ENCODE data around the gene ZPLD1.
A peak's percentile ranks its signal among the peaks of the same experiment; 100 is the strongest.

ZPLD1 gene

DNA sequence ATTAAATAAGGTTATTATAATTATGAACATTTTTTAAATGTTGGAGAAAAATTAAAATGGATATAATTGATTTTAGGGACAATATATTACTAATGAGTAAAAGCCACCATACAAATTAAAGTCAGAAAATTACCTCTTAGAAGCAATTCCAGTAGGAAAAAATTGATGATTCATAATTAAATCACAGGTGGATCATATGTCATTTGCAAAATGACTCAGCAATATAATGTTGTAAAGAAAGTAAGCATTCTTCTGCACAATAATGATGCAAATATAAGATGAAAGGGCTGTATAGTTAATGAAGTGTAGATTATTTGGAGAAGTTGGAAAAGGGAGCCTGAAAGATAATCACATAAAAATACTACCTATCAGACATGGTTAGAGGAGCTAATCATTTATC is 25.8 kb downstream of the ZPLD1 start:
- Histone ChIP-seq H3K36me3 (ENCODE audit: insufficient read depth, low read length) (no peaks in the 10 kb centered on the region), H2AFZ (ENCODE audit: low read length, unreplicated experiment) (no peak overlapping the region), H3K4me1 (ENCODE audit: control insufficient read depth, insufficient read depth, low read length, unreplicated experiment) (peaks cover 4% of the 10 kb centered on the region), H3K4me3 (ENCODE audit: low read depth, low read length) (peak overlapping the region; percentile 69; the same call in 1 of the 2 replicates), H3K27ac (ENCODE audit: low read depth, low read length) (no peak overlapping the region), H3K79me2 (ENCODE audit: control insufficient read depth, insufficient read depth, low read length, unreplicated experiment) (no peaks in the 10 kb centered on the region), H3K27me3 (ENCODE audit: insufficient read depth, low read length) (peaks cover 16% of the 10 kb centered on the region)

DNA sequence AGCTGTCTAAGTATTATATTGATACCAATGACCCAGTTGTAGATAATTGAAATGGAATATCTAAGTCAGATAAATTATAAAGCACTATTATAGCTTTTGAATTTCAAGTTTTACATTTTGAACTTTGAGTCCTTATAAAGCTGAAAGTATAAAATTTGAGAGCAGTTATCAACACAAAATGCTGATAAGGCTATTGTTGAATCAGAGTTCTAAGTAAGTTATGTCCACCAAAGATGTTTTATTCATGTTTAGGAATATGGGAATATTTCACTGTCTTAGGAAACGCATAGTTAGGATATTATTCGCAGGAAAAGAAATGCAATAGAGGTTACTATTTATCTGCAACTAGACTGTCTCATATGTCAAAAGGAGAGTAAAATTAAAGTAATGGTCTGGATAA is 29.4 kb downstream of the ZPLD1 start:
- Histone ChIP-seq H3K27ac (ENCODE audit: low read depth, low read length) (no peak overlapping the region), H3K36me3 (ENCODE audit: insufficient read depth, low read length) (no peaks in the 10 kb centered on the region)

DNA sequence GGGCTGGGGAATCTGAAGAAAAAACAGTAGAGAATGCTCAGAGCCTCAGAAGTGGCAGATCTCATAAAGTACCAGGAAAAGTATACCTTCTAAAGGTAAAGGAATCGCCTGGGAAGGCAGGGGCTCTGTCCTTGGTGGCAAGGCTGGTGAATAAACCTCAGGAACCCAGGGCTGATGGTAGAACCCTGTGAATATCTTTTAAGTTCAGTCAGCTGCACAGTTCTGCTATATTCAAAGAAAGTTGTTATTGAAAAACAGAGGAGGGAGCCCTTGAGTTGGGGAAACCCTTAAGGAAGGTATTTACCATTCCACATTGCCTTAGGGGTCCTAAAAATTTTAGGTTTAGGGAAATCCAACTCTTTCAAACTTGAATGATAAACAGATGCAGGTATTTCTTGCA is 31.2 kb downstream of the ZPLD1 start:
- no peaks in the 10 kb centered on the region for H3K4me1 ChIP-seq (ENCODE audit: control insufficient read depth, insufficient read depth, low read length, unreplicated experiment)
- no peak overlapping the region for H2AFZ ChIP-seq (ENCODE audit: low read length, unreplicated experiment)
- H3K27me3 ChIP-seq (ENCODE audit: insufficient read depth, low read length): peaks cover 52% of the 10 kb centered on the region
- no peaks in the 10 kb centered on the region for H3K79me2 ChIP-seq (ENCODE audit: control insufficient read depth, insufficient read depth, low read length, unreplicated experiment)
- H3K27ac ChIP-seq (ENCODE audit: low read depth, low read length): no peak overlapping the region
- H3K4me3 ChIP-seq (ENCODE audit: low read depth, low read length): no peak overlapping the region
- no peaks in the 10 kb centered on the region for H3K36me3 ChIP-seq (ENCODE audit: insufficient read depth, low read length)

More for the DNA sequence above, 29.4 kb downstream of the ZPLD1 start:
- Histone ChIP-seq H2AFZ (ENCODE audit: low read length, unreplicated experiment) (no peak overlapping the region), H3K4me1 (ENCODE audit: control insufficient read depth, insufficient read depth, low read length, unreplicated experiment) (peaks cover 4% of the 10 kb centered on the region), H3K79me2 (ENCODE audit: control insufficient read depth, insufficient read depth, low read length, unreplicated experiment) (no peaks in the 10 kb centered on the region), H3K27me3 (ENCODE audit: insufficient read depth, low read length) (peaks cover 49% of the 10 kb centered on the region), H3K4me3 (ENCODE audit: low read depth, low read length) (no peak overlapping the region)

DNA sequence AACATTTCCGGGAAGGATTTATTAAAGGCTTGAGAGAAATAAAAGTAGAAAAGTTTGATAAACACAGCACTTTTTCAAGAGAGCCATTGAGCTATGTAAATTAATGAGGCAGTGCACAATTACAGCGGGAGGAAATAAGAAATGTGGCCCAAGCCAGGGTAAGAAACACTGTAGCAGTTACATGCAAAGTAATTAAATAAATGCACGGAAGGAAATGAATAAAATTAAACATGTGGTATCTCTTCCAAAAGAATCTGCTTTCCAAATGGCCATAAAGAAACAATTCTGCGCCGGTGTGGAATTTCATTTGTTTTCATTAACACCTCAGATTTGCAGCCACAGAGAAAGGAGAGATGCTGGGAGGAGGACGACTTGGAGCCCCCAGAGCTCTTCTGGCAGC is 35.3 kb downstream of the ZPLD1 start:
- H3K36me3 ChIP-seq (ENCODE audit: insufficient read depth, low read length): no peaks in the 10 kb centered on the region
- H3K4me3 ChIP-seq (ENCODE audit: low read depth, low read length): no peak overlapping the region
- H3K4me1 ChIP-seq (ENCODE audit: control insufficient read depth, insufficient read depth, low read length, unreplicated experiment): no peaks in the 10 kb centered on the region
- H2AFZ ChIP-seq (ENCODE audit: low read length, unreplicated experiment): no peak overlapping the region
- peaks cover 40% of the 10 kb centered on the region for H3K27me3 ChIP-seq (ENCODE audit: insufficient read depth, low read length)
- no peaks in the 10 kb centered on the region for H3K79me2 ChIP-seq (ENCODE audit: control insufficient read depth, insufficient read depth, low read length, unreplicated experiment)
- H3K27ac ChIP-seq (ENCODE audit: low read depth, low read length): no peak overlapping the region

DNA sequence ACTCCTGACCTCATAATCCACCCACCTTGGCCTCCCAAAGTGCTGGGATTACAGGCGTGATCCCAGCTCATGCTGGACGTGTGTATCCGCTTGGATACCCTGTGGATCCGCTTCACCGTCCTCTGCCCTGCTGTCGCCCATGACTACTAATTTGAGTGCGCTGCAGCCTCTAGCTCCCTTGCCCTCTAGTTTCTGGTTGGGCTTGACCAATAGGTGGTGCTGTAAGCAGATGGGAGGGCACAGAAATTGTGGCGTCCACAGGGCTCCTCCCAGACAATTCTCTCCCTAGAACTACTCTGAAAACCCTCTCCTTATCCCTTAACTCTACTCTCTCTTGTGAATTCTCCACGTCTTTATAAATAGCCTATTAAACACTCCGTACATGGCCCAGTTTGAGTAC is 36.2 kb downstream of the ZPLD1 start:
- Histone ChIP-seq H2AFZ (ENCODE audit: low read length, unreplicated experiment) (no peak overlapping the region), H3K4me1 (ENCODE audit: control insufficient read depth, insufficient read depth, low read length, unreplicated experiment) (no peaks in the 10 kb centered on the region), H3K27ac (ENCODE audit: low read depth, low read length) (no peak overlapping the region), H3K36me3 (ENCODE audit: insufficient read depth, low read length) (no peaks in the 10 kb centered on the region), H3K79me2 (ENCODE audit: control insufficient read depth, insufficient read depth, low read length, unreplicated experiment) (no peaks in the 10 kb centered on the region), H3K27me3 (ENCODE audit: insufficient read depth, low read length) (peaks cover 32% of the 10 kb centered on the region), H3K4me3 (ENCODE audit: low read depth, low read length) (no peak overlapping the region)

DNA sequence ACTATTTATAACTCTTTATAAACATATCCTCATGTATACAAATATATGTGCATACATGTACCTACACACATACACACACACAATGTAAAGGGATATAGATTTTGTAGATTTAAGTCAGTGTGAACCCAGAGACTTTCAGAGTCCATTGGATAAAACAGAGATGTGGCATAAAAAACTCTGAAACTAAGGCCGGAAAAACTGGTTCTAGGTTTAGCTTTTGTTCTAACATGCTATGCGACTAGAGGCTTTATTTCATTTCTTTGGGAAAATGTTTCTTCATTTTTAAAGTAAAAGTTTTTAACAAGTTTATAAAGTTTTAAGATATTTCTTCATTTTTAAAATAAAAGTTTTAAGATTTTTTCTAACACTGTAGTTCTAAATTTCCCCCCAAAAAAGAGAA is 36.7 kb downstream of the ZPLD1 start:
- Histone ChIP-seq H3K36me3 (ENCODE audit: insufficient read depth, low read length) (no peaks in the 10 kb centered on the region), H2AFZ (ENCODE audit: low read length, unreplicated experiment) (no peak overlapping the region), H3K27me3 (ENCODE audit: insufficient read depth, low read length) (peaks cover 28% of the 10 kb centered on the region)

DNA sequence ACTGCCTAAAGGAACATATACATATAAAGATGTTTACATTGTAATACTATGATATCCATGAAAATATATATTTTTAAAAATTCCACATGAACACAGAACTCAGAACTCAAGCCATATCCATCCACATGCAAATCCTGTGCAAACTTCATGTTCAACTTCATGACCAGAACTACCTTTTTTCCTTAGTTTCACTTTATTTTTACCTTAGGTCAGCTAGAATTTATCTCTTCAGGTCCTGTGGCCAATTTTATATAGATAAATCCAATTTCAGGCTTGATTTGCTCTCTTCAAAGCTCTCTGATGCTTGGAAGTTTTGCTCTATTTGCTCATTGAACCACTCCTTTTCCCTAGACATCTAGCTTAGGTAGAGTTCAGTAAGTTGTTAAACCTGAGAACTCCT is 38.8 kb downstream of the ZPLD1 start:
- H3K27ac ChIP-seq (ENCODE audit: low read depth, low read length): no peak overlapping the region
- no peak overlapping the region for H2AFZ ChIP-seq (ENCODE audit: low read length, unreplicated experiment)
- H3K4me3 ChIP-seq (ENCODE audit: low read depth, low read length): no peak overlapping the region
- peaks cover 29% of the 10 kb centered on the region for H3K27me3 ChIP-seq (ENCODE audit: insufficient read depth, low read length)
- H3K36me3 ChIP-seq (ENCODE audit: insufficient read depth, low read length): no peaks in the 10 kb centered on the region
- no peaks in the 10 kb centered on the region for H3K4me1 ChIP-seq (ENCODE audit: control insufficient read depth, insufficient read depth, low read length, unreplicated experiment)
- H3K79me2 ChIP-seq (ENCODE audit: control insufficient read depth, insufficient read depth, low read length, unreplicated experiment): no peaks in the 10 kb centered on the region

More for the DNA sequence above, 36.7 kb downstream of the ZPLD1 start:
- no peak overlapping the region for H3K4me3 ChIP-seq (ENCODE audit: low read depth, low read length)
- H3K27ac ChIP-seq (ENCODE audit: low read depth, low read length): no peak overlapping the region
- no peaks in the 10 kb centered on the region for H3K4me1 ChIP-seq (ENCODE audit: control insufficient read depth, insufficient read depth, low read length, unreplicated experiment)
- no peaks in the 10 kb centered on the region for H3K79me2 ChIP-seq (ENCODE audit: control insufficient read depth, insufficient read depth, low read length, unreplicated experiment)

DNA sequence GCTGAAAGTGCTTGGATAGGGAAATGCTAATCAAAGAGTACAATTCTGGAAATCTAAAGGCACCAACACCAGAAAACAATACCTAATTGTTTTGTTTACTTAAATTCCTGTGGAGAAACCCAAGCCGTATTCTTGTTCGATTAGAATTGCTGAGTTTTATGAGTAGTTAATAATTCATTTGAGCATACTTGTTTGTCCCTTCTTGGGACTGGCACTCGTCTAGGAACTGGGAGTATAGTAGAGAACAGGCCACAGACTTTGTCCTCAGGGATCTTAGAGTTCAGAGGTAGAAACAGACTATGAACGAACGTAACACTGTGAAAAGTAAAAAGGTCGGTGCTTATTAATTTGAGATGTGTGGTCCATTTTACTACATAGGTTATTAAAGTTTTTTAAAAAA is 39.4 kb downstream of the ZPLD1 start:
- Histone ChIP-seq H3K4me3 (ENCODE audit: low read depth, low read length) (no peak overlapping the region), H3K27ac (ENCODE audit: low read depth, low read length) (no peak overlapping the region), H3K4me1 (ENCODE audit: control insufficient read depth, insufficient read depth, low read length, unreplicated experiment) (no peaks in the 10 kb centered on the region), H3K27me3 (ENCODE audit: insufficient read depth, low read length) (peaks cover 28% of the 10 kb centered on the region), H3K79me2 (ENCODE audit: control insufficient read depth, insufficient read depth, low read length, unreplicated experiment) (no peaks in the 10 kb centered on the region), H3K36me3 (ENCODE audit: insufficient read depth, low read length) (no peaks in the 10 kb centered on the region), H2AFZ (ENCODE audit: low read length, unreplicated experiment) (no peak overlapping the region)

DNA sequence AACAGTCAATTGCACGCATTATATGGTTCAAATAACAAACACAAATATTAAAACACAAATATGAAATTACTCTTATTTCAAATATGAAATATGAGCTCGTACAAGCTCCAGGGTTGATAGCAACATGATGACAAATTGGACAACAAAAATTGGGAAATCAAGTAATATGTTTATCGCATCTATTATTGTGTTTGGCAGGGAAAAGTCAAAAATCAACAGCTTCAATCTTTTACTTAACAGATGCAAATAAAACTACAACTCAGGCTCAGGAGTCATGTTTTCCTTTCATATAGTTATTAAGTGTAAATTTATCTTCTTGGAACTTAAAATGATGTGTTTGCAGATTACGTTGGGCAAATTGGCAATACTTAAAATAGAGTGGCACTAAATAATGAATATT is 41.4 kb downstream of the ZPLD1 start:
- Histone ChIP-seq H3K4me1 (ENCODE audit: control insufficient read depth, insufficient read depth, low read length, unreplicated experiment) (no peaks in the 10 kb centered on the region), H3K79me2 (ENCODE audit: control insufficient read depth, insufficient read depth, low read length, unreplicated experiment) (no peaks in the 10 kb centered on the region), H2AFZ (ENCODE audit: low read length, unreplicated experiment) (no peak overlapping the region), H3K27me3 (ENCODE audit: insufficient read depth, low read length) (peaks cover 41% of the 10 kb centered on the region), H3K36me3 (ENCODE audit: insufficient read depth, low read length) (no peaks in the 10 kb centered on the region), H3K27ac (ENCODE audit: low read depth, low read length) (no peak overlapping the region), H3K4me3 (ENCODE audit: low read depth, low read length) (no peak overlapping the region)

DNA sequence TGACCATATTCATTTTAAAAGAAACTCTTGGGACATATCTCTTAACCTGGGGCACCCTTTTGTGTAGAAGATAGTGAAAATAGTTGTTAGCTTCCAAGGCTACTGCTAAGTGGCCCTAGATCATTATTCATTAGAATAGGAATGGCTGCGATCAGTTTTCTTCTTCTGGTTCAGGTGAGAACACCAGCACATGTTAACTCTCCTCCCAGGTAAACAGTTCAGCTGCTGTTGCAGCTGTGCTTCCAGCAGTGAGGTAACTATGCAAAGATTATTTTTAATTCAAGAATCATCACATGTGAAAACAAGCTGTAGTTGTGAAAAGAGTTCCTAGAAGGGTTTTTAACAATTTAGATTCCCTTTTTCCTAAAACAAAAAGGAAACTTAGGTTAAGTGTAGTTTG is 43.3 kb downstream of the ZPLD1 start:
- no peak overlapping the region for H2AFZ ChIP-seq (ENCODE audit: low read length, unreplicated experiment)
- H3K27ac ChIP-seq (ENCODE audit: low read depth, low read length): no peak overlapping the region
- H3K79me2 ChIP-seq (ENCODE audit: control insufficient read depth, insufficient read depth, low read length, unreplicated experiment): no peaks in the 10 kb centered on the region

DNA sequence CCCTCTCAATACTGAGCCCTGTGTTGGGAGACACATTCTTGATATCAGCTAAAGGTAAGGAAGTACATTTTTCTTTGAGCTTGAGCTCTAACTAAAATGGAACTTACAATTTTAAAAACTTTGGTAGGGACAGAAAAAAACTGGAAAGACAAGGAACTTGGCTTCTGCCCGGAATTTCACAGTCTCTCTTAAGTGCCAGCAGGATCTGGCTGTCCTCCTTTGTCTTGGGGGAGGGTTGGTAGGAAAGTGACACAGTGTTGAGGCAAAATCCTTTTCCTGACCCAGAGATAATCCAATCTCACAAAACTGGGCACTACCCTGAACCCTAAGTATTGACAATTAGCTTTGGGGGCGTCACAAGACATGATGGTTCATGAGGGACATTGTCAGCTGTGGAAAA is 45.3 kb downstream of the ZPLD1 start:
- H3K79me2 ChIP-seq (ENCODE audit: control insufficient read depth, insufficient read depth, low read length, unreplicated experiment): no peaks in the 10 kb centered on the region
- no peak overlapping the region for H2AFZ ChIP-seq (ENCODE audit: low read length, unreplicated experiment)
- no peak overlapping the region for H3K27ac ChIP-seq (ENCODE audit: low read depth, low read length)
- H3K4me3 ChIP-seq (ENCODE audit: low read depth, low read length): no peak overlapping the region
- no peaks in the 10 kb centered on the region for H3K4me1 ChIP-seq (ENCODE audit: control insufficient read depth, insufficient read depth, low read length, unreplicated experiment)
- H3K36me3 ChIP-seq (ENCODE audit: insufficient read depth, low read length): no peaks in the 10 kb centered on the region
- peaks cover 46% of the 10 kb centered on the region for H3K27me3 ChIP-seq (ENCODE audit: insufficient read depth, low read length)

More for the DNA sequence above, 43.3 kb downstream of the ZPLD1 start:
- peaks cover 41% of the 10 kb centered on the region for H3K27me3 ChIP-seq (ENCODE audit: insufficient read depth, low read length)
- no peaks in the 10 kb centered on the region for H3K36me3 ChIP-seq (ENCODE audit: insufficient read depth, low read length)
- H3K4me3 ChIP-seq (ENCODE audit: low read depth, low read length): no peak overlapping the region
- no peaks in the 10 kb centered on the region for H3K4me1 ChIP-seq (ENCODE audit: control insufficient read depth, insufficient read depth, low read length, unreplicated experiment)
